Panc1 (cell line): ENCODE data around the gene SPATA32. TPM values are rescaled to one million over a fixed set of nuclear protein-coding genes. Genes with fewer than 3 reads are reported as not detected.

ENCODE experiments used
- ATAC-seq: fragments of 200-7000 bp; cut with Tn5 transposase; 2 replicates; pipeline ENCODE4 v1.9.1; 2020; ENCODE audit warnings: mild to moderate bottlenecking, moderate library complexity
- BruUV-seq: library from RNA; stranded (reverse); fragments of 400-500 nt; replicated peaks from 2 replicates; lab custom pipeline; 2021; lab: Mats Ljungman, UMichigan
- CTCF ChIA-PET: fragments of 300-600 bp; sonication (Branson Sonifier 250); formaldehyde crosslinking; loops from one replicate; lab custom pipeline; 2022; ENCODE audit warnings: antibody characterized with exemption; lab: Charles Lee
- POLR2A ChIA-PET: fragments of 300-600 bp; sonication (Branson Sonifier 250); formaldehyde crosslinking; loops from one replicate; lab custom pipeline; 2022; ENCODE audit warnings: antibody characterized with exemption; lab: Charles Lee
- DNase-seq: peaks from one replicate; pipeline ENCODE4 v3.0.0-alpha.2; 2010; ENCODE audit warnings: low read depth, low spot score
- H3K27ac ChIP-seq: 2 replicates; pipeline ENCODE4 v1.5.1; 2011; ENCODE audit warnings: mild to moderate bottlenecking, low read length, inconsistent platforms
- H3K27me3 ChIP-seq: fragments of 200-500 bp; sonication (Bioruptor generic); 2 replicates; pipeline ENCODE4 v1.6.0; 2014; ENCODE audit warnings: low read length, inconsistent platforms; ENCODE audit not compliant: control insufficient read depth, insufficient read depth
- H3K36me3 ChIP-seq: fragments of 200-500 bp; sonication (Bioruptor generic); 2 replicates; pipeline ENCODE4 v1.5.1; 2014; ENCODE audit warnings: inconsistent platforms, mild to moderate bottlenecking, low read length, moderate library complexity; ENCODE audit not compliant: control insufficient read depth, insufficient read depth
- H3K4me1 ChIP-seq: 2 replicates; pipeline ENCODE4 v1.5.1; 2011; ENCODE audit warnings: inconsistent platforms, mild to moderate bottlenecking, low read length, moderate library complexity; ENCODE audit not compliant: control insufficient read depth, insufficient read depth
- H3K4me3 ChIP-seq, 2 experiments: 2 replicates each; pipeline ENCODE4 v1.5.1; 2011 to 2012; ENCODE audit warnings: low read depth in 2 of 2, low read length in 2 of 2, mild to moderate bottlenecking in 2 of 2, inconsistent platforms in 1 of 2, moderate library complexity in 1 of 2
- H3K9me3 ChIP-seq: fragments of 200-500 bp; sonication (Bioruptor generic); 2 replicates; pipeline ENCODE4 v1.5.1; 2014; ENCODE audit warnings: low read depth, mild to moderate bottlenecking, inconsistent platforms, low read length, moderate library complexity; ENCODE audit not compliant: control insufficient read depth, insufficient read depth
- CTCF ChIP-seq: fragments of 450-650 bp; IDR thresholded peaks from 2 replicates; pipeline ENCODE4 v1.5.1; 2017; ENCODE audit warnings: mild to moderate bottlenecking
- POLR2AphosphoS5 ChIP-seq: IDR thresholded peaks from 2 replicates; pipeline ENCODE4 v1.6.1; 2012; ENCODE audit warnings: mild to moderate bottlenecking, low read depth, low read length, moderate library complexity
- REST ChIP-seq, 2 experiments: IDR thresholded peaks; 2 replicates each; pipeline ENCODE4 v1.6.1; 2011 to 2012; ENCODE audit warnings: low read depth in 2 of 2, control low read depth in 1 of 2, low read length in 1 of 2, mild to moderate bottlenecking in 1 of 2, moderate library complexity in 1 of 2; ENCODE audit not compliant: insufficient read depth in 1 of 2
- SIN3A ChIP-seq: IDR thresholded peaks from 2 replicates; pipeline ENCODE4 v1.6.1; 2012; ENCODE audit warnings: low read depth, mild to moderate bottlenecking, low read length, moderate library complexity, borderline replicate concordance; ENCODE audit not compliant: insufficient read depth
- TCF7L2 ChIP-seq: IDR thresholded peaks from 2 replicates; pipeline ENCODE4 v1.6.1; 2011; ENCODE audit warnings: mild to moderate bottlenecking, low read depth, low read length, inconsistent platforms
- in situ Hi-C: cut with HindIII; loops from 2 replicates; pipeline ENCODE4 v1.10.0; 2016; ENCODE audit warnings: low sequenced_read_pairs, low pct_unique_long_range_greater_than_20kb
- intact Hi-C: fragments of 100-400 bp; cut with micrococcal nuclease; formaldehyde crosslinking; loops from one replicate; pipeline ENCODE4 v1.10.0; 2022; ENCODE audit not compliant: unreplicated experiment
- total RNA-seq: library from RNA; stranded (reverse); gene quantifications from one replicate; pipeline ENCODE4 v1.2.1, GENCODE V29; 2021; ENCODE audit not compliant: unreplicated experiment

Gene SPATA32
- total RNA-seq, 1 experiment from 2014 or later = 0.26 TPM

GRCh38 chr17:45225051-45225700 lies 36.7 kb downstream of the SPATA32 start:
- H3K36me3 ChIP-seq = no peaks in the 10 kb centered on the region
- intact Hi-C loops = no loop called here
- no peaks in the 10 kb centered on the region for H3K9me3 ChIP-seq
- peak overlapping the region; percentile 96 for H3K27ac ChIP-seq
- BruUV-seq = no TSS peak
- ChIA-PET POLR2A (no interaction called here), CTCF (no interaction called here)
- peaks cover 63% of the 10 kb centered on the region for H3K4me1 ChIP-seq
- ATAC-seq (peak; percentile 15; the same call in 1 of the 2 replicates), DNase-seq (no peak)
- TF ChIP-seq SIN3A (no peak), TCF7L2 (no peak), CTCF (no peak), POLR2AphosphoS5 (no peak), REST (IDR thresholded peaks at IDR 0.05; ENCODE audit: insufficient read depth in 1 of 2, low read depth in 2 of 2, low read length in 1 of 2) (no peak)
- H3K27me3 ChIP-seq = no peaks in the 10 kb centered on the region
- in situ Hi-C loops = no loop called here
- H3K4me3 ChIP-seq = no peak overlapping the region

- H3K9me3 ChIP-seq = no peaks in the 10 kb centered on the region
- no peaks in the 10 kb centered on the region for H3K36me3 ChIP-seq
- POLR2A ChIA-PET = no interaction called here
- in situ Hi-C loops (no loop called here), intact Hi-C loops (no loop called here)
- H3K4me1 ChIP-seq = peaks cover 62% of the 10 kb centered on the region
- BruUV-seq = no TSS peak
- TF ChIP-seq SIN3A = no peak
- no peak for TF ChIP-seq REST (IDR thresholded peaks at IDR 0.05; ENCODE audit: insufficient read depth in 1 of 2, low read depth in 2 of 2, low read length in 1 of 2)
- no peak for TF ChIP-seq CTCF
- no peak for TF ChIP-seq POLR2AphosphoS5
- TF ChIP-seq TCF7L2 = no peak
- ATAC-seq = no peak
- no peak for DNase-seq
- H3K27me3 ChIP-seq = no peaks in the 10 kb centered on the region
- peak overlapping the region; percentile 96 for H3K27ac ChIP-seq
- CTCF ChIA-PET = no interaction called here
- no peak overlapping the region for H3K4me3 ChIP-seq
Measured at GRCh38 chr17:45224671-45225050, 37.2 kb downstream of the SPATA32 start.
